ENCODE results near the gene ADARB2.

The ADARB2 gene

GRCh38 chr10:1270906-1271305 is 466.4 kb downstream of the ADARB2 start:
- TF ChIP-seq CTCF (IDR thresholded peaks at IDR 0.05; ENCODE audit: low read depth, low read length): no peak
- DNase-seq (ENCODE audit: extremely low read depth, low read depth): no peak

- no peak for TF ChIP-seq CTCF (IDR thresholded peaks at IDR 0.05; ENCODE audit: low read depth, low read length)
- DNase-seq (ENCODE audit: extremely low read depth, low read depth): no peak
Observed at GRCh38 chr10:1270490-1270889, 466.8 kb downstream of the ADARB2 start.

- DNase-seq (ENCODE audit: extremely low read depth, low read depth): no peak
Observed at GRCh38 chr10:1268831-1269230, 468.5 kb downstream of the ADARB2 start.

GRCh38 chr10:1267568-1267967 is 469.8 kb downstream of the ADARB2 start:
- no peak for DNase-seq (ENCODE audit: extremely low read depth, low read depth)
- no peak for TF ChIP-seq CTCF (IDR thresholded peaks at IDR 0.05; ENCODE audit: low read depth, low read length)

More at GRCh38 chr10:1268831-1269230, 468.5 kb downstream of the ADARB2 start:
- no peak for TF ChIP-seq CTCF (IDR thresholded peaks at IDR 0.05; ENCODE audit: low read depth, low read length)

GRCh38 chr10:1267148-1267547 is 470.2 kb downstream of the ADARB2 start:
- no peak for DNase-seq (ENCODE audit: extremely low read depth, low read depth)
- TF ChIP-seq CTCF (IDR thresholded peaks at IDR 0.05; ENCODE audit: low read depth, low read length): no peak

- TF ChIP-seq CTCF (IDR thresholded peaks at IDR 0.05; ENCODE audit: low read depth, low read length): no peak
- no peak for DNase-seq (ENCODE audit: extremely low read depth, low read depth)
Observed at GRCh38 chr10:1266033-1266802, 471.1 kb downstream of the ADARB2 start.

GRCh38 chr10:1264001-1264400 is 473.3 kb downstream of the ADARB2 start:
- no peak for TF ChIP-seq CTCF (IDR thresholded peaks at IDR 0.05; ENCODE audit: low read depth, low read length)
- DNase-seq (ENCODE audit: extremely low read depth, low read depth): no peak
